Measurements from ENCODE around the gene TRIM32.
A peak's percentile ranks its signal among the peaks of the same experiment; 100 is the strongest.

Gene TRIM32

GRCh38 chr9:116687074-116687753 is at the start of gene TRIM32:
TSS of gene TRIM32 (plus strand) at chr9:116687305. CDS start at chr9:116697743, 10,438 bp downstream.
- DNase-seq = peak; percentile 65 to 89

GRCh38 chr9:116639251-116639741 is 47.8 kb upstream of the TRIM32 start:
- DNase-seq = no peak

DNA sequence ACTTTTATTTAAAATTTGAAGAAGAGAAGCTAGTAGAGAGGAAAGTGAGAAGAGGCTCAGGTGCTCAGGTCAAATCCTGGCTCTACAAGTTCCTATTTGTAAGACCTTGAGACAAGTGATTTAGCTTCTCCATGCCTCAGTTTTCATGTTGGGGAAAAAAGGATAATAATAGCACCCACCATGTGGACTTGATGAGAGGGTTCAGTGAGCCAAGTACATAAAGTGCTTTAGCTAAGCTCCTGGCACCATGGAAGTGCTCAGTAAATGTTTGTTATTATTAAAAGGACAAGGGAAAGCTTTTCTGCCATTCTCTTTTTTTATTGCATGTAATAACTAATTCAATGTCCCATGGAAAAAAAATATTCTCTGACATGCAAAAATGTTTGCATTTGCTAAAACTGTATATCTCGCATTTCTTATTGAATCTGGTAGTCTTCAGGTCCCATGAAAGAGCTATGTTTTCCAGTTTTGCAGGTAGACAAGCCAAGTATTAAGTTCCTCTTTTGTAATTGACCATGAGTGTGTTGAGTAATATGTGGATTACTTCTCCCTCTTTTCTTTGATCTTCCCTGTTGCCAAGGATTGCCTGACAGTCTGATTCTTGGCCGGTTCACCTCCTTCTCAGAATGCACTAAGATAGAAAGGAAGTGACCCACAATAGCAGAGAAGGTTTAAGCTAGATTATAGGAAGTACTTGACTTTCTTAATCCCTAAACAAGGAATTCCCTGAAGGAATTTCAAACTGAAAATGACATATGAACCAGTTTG is 45.6 kb upstream of the TRIM32 start:
- no peak for DNase-seq

DNA sequence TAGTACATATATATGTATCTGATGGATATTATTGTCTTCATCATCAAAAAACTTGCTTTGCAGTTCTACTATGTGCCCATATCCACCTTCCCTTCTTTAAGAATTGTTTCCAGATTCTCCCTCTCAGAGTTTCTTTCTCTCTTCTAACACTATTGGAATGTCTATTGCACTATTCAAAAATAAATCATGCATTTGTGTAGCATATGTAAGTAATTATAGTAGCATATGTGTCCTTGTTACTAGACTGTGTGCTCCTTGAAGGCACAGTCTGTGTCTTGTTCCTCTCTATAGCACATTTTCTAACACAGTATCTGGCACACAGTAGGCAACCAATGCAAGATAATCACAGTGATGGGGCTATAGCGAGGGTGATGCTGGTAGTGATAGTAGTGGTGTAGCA is 43.4 kb upstream of the TRIM32 start:
- no peak for DNase-seq

GRCh38 chr9:116644091-116644688 is 42.9 kb upstream of the TRIM32 start:
- no peak for DNase-seq

GRCh38 chr9:116646661-116647514 is 40.2 kb upstream of the TRIM32 start:
- no peak for DNase-seq

DNA sequence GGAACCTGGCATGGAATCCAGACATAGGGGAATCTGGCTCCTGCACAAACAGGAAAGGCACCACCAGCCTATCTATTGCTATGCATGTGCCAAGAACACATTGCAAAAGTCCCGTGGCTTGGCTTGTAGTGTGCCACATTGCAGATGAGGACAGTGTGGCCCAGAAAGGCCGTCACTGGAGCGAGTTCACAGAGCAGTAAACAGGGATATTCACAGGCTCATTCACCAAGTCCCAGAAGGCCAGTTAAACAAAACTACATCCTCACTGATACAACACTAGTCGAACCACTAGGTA is 39.6 kb upstream of the TRIM32 start:
- DNase-seq = no peak

DNA sequence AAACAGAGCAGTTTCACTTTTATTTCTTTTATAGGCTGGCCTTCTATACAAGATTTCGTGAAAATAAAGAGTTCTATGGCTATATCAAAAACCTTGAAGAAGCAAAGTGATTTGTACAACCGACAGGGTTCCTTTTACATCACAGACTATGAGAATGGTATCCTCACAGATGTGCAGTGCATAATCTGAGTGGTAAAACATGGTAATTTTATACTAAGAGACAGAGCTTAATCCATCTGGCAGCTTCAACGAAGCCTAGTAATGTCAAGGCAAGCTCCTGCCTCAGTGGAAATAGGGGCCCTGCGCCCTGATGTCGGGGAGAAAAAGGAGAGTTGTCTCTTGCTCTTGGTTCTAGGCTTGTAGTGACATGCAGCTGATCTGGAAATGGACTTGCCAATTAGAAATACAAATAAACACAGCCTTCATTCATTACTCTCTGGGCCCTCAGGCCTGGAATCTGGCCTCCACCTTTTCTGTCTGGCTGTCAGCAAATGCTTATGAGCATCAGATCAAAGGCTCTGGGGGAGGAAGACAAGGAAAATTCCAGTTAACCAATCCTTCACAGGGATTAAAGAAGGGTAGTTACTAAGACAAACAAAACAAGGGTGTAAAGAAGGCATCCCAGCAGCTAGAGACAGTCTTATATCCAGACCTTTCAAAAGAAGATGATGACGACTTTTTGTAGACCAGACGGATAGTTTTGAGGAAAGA is 33.6 kb upstream of the TRIM32 start:
- DNase-seq = no peak

- no peak for DNase-seq
Observed at GRCh38 chr9:116654059-116654355, 33.1 kb upstream of the TRIM32 start.

DNA sequence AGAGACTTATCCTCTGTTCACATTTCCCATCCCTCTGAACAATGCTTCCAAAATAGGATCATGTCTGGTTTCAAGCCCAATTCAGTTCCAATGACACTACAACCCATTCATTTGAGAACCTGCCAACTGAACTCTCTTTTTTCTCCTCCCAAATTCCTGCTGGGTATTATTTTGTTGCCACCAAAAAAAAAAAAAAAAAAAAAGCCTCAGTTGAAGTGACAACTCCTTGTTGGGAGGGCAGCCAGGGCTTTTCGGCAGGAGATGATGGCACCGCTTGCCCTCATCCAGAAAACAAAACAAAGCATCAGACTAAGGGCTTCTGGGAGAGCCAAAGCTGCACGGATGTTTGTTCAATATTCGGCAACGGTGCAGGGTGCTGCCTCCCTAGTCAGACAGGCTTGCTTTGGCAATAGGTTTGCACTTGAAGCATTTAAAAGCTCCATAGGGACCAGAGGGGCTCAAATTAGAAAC is 30.6 kb upstream of the TRIM32 start:
- peak in 1 of 2 experiments; percentile 25 for DNase-seq

DNA sequence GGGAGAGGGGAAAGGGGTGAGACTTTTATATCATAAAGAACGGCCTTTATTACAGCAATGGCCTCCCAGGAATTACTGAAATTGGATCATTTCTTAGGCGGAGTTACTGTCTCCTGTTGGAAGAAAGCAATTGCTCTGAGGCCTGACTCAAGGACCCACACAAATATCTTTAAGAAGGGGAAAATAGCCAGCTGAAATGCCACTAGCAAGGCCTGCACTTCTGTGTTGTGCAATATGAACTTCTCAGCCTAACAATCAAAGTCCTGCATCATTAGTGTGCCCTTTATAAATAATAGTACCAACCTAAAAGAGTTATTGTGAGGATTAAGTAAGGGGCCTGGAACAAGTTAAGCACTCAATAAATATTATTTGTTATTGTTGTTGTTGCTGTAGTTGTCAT is 30.1 kb upstream of the TRIM32 start:
- no peak for DNase-seq

DNA sequence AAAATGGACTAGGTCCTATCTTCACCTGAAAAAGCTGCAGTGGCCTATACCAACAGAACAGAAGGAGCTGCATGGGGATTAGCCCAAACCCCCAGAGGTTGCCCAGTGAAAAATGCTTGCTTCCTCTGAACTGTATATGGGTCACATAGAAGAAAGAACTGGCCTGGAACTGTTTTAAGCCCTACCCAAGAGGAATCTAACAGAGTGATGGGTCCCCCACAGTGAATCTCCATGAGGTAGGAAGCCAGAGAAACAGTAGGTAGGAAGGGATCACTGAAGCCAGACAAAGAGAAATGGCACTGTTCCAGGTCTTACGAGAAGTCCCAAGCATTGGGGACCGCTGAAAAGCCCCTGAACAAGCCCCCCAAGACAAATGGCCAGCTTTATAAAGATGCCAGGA is 28.8 kb upstream of the TRIM32 start:
- no peak for DNase-seq

- DNase-seq = peak in 1 of 2 experiments; percentile 48
Observed at GRCh38 chr9:116661037-116661954, 25.8 kb upstream of the TRIM32 start.

DNA sequence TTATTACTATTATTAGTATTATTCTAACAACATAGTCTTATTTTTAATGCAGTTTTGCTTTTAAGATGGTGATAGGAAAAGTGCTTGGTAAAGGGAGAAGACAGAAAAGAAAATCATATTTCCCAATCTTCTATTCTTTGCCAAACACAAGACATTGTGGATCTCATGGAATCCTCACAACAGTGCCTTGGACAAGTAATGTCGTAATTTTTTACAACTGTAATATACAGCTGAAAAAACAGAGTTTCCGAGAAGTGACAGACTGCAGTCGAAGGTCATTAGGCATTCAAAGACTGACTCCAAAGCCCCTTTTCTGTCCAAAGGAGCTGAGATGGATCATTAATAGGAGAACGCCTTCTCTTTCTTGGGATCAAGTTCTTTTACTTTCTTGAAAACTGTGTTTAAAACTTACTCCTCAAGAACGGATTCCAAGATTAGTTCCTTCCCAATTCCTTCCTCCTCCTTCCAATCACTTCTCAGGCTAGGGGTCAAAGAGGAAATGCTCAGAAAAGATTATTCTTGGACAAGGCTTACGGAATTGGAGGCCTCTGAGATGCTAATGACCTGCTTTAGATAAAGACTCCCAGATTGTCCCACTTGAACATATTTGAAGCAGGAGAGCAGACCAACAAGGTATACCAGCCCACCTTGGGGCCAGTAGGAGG is 24.3 kb upstream of the TRIM32 start:
- no peak for DNase-seq

DNA sequence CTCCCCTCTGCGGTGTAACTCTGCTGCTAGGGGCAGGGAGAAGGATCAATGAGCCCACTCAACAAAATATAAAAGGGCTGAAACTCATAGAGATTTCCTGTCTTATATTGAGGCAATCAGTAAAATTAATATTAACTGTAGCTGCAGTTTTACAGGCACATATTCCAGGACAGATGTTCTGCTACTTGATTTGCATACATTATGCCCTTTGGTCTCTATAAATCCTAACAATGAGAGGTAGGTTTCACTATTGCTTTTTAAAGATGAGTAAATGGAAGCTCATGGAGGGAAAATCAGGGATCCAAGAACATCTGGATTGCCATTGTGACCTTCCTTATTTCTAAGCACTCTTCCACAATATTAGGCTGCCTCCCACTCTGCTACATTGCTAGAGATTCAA is 23.5 kb upstream of the TRIM32 start:
- DNase-seq = no peak

DNA sequence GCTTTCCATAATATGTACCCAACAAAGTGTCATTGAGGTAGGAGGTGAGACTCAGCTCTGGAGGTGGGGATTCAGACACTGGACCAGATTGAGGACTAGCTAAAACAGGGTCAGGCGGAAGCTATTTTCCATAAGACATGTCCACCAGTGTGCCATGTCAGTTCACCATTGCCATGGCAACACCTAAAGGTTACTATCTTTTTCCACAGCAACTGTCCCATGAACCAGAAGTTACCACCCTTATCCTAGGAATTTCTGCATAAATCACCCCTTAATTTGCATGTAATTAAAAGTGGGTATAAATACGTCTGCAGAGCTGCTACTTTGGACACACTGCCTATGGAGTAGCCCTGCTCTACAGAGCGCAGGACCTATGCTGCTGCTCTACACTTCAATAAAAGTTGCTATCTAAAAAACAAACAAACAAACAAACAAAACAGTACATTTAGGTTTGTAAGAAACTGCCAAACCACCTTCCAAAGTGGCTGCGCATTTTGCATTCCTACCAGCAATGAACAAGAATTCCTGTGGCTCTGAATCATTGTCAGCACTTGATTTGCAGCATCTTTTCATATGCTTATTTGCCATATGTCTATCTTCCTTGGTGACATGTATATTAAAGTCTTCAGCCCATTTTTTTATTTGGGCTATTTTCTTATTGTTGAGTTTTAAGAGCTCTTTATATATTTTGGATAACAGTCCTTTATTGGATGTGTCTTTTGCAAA is 18.0 kb upstream of the TRIM32 start:
- DNase-seq = no peak

- DNase-seq = no peak
Observed at GRCh38 chr9:116671605-116672004, 15.5 kb upstream of the TRIM32 start.

GRCh38 chr9:116673375-116673774 is 13.7 kb upstream of the TRIM32 start:
- no peak for DNase-seq

- no peak for DNase-seq
Observed at GRCh38 chr9:116674210-116674980, 12.7 kb upstream of the TRIM32 start.

Measured in NCI-H446 (cell line).